ENCODE results near the gene DAB1.

- TF ChIP-seq, protein P1, sequence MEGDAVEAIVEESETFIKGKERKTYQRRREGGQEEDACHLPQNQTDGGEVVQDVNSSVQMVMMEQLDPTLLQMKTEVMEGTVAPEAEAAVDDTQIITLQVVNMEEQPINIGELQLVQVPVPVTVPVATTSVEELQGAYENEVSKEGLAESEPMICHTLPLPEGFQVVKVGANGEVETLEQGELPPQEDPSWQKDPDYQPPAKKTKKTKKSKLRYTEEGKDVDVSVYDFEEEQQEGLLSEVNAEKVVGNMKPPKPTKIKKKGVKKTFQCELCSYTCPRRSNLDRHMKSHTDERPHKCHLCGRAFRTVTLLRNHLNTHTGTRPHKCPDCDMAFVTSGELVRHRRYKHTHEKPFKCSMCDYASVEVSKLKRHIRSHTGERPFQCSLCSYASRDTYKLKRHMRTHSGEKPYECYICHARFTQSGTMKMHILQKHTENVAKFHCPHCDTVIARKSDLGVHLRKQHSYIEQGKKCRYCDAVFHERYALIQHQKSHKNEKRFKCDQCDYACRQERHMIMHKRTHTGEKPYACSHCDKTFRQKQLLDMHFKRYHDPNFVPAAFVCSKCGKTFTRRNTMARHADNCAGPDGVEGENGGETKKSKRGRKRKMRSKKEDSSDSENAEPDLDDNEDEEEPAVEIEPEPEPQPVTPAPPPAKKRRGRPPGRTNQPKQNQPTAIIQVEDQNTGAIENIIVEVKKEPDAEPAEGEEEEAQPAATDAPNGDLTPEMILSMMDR (conservative IDR thresholded peaks at IDR 0.05 in 1 of 2, IDR thresholded peaks at IDR 0.05 in 1 of 2; ENCODE audit: extremely low read depth in 1 of 2, insufficient read depth in 1 of 2, low read depth in 1 of 2, low read length in 2 of 2), result no peak
- TF ChIP-seq EZH2 (IDR thresholded peaks at IDR 0.05; ENCODE audit: borderline replicate concordance, low read length), result no peak
Observed at GRCh38 chr1:57255945-57256344, 167.9 kb downstream of the DAB1 start.
